GM18909 (cell line): ENCODE results near the gene CSDE1.
A peak's percentile ranks its signal among the peaks of the same experiment; 100 is the strongest.

Experiments
- ATAC-seq: cut with Tn5 transposase; IDR thresholded peaks from one replicate; pipeline ENCODE4 v1.9.1; 2021; ENCODE audit warnings: mild to moderate bottlenecking; ENCODE audit not compliant: unreplicated experiment, poor library complexity

The CSDE1 gene

DNA sequence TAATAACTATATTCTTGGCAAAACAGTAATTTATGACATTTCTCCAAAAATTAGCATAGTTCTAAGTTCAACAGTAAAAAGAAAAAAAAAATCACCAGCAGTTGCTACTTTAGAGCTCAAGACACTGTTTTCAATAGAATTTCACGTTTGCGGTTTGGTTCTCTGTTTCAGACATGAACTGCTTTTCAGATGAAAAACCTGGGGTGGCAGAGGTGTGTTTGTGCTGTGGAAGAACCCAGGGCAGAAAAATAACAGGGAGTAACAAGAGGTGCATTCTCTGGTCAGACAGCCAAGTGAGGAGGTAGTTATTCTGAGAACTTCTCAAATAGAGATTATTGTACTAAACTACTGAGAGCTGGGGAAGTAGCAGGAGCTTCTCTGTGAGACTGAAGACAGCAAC is 50.2 kb downstream of the CSDE1 start:
- no peak for ATAC-seq

DNA sequence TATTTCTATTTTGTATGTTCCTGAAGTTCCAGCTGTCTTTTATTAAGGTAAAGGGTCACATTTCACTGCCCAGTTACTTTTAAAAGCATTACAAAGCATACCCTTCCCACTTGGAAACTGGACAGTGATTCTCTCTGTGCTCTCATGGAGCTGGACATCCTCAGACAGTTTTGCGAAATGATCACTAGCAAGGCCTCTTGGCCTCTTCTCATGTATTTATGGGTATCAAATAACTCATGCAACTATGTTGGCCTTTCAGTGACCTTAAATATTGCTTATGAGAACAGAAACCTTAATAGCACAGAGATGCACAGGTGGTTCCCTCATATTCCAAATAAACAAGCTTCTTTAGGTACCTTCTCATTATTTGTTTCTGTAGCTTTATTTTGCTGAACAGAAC is 54.5 kb downstream of the CSDE1 start:
- peak; percentile 56 for ATAC-seq

- ATAC-seq, result peak; percentile 58
Observed at GRCh38 chr1:114702737-114703136, 55.0 kb downstream of the CSDE1 start.

- ATAC-seq, result no peak
Observed at GRCh38 chr1:114701931-114702330, 55.9 kb downstream of the CSDE1 start.

GRCh38 chr1:114700036-114700600 is 57.7 kb downstream of the CSDE1 start:
- no peak for ATAC-seq

- no peak for ATAC-seq
Observed at GRCh38 chr1:114696810-114697209, 61.0 kb downstream of the CSDE1 start.

GRCh38 chr1:114695430-114696058 is 62.2 kb downstream of the CSDE1 start, which contains the start of gene AMPD1:
Gene AMPD1 (minus strand): TSS chr1:114695546. CDS start chr1:114695471, 75 bp downstream.
- ATAC-seq, result no peak

- no peak for ATAC-seq
Observed at GRCh38 chr1:114694540-114695310, 63.1 kb downstream of the CSDE1 start.

- no peak for ATAC-seq
Observed at GRCh38 chr1:114692947-114693346, 64.8 kb downstream of the CSDE1 start.

- ATAC-seq, result no peak
Observed at GRCh38 chr1:114691061-114691460, 66.7 kb downstream of the CSDE1 start.

DNA sequence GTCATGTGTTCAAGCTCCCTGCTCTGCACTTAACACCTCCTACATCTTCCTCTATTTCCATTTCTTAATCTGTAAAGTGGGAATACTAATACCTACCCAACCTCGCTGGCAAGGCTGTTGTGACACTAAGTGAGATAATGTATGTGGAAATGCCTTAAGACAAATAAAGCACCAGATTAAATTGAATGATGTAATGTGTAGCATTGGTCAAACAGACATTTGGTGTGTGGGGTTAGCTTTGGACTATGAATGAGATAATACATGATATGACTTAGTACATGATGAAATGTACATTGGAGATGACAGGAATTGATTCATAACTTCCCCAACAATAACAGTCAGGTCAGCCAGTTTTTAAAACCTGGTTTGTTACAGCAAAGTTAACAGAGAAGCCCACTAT is 67.6 kb downstream of the CSDE1 start:
- no peak for ATAC-seq

GRCh38 chr1:114688526-114688925 is 69.3 kb downstream of the CSDE1 start:
- no peak for ATAC-seq

GRCh38 chr1:114685851-114686250 is 71.9 kb downstream of the CSDE1 start:
- no peak for ATAC-seq

DNA sequence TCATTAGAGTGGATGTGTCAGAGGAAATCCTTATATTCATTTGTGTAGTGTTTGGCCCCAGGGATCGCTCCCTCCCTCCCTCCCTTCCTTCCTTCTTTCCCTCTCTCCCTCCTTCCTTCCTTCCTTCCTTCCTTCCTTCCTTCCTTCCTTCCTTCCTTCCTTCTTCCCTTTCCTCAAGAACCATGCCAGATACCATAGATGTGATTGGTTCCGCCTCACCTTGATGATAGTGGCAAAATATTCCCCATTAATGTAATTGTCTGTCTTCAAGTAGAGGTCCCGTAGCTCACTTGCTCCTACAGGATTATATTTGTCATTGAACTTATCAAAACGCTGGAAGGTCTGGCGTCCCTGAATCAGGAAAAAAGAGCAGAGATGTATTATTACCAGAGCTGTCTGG is 80.1 kb downstream of the CSDE1 start:
- no peak for ATAC-seq

GRCh38 chr1:114676115-114676514 is 81.7 kb downstream of the CSDE1 start:
- ATAC-seq, result no peak

- ATAC-seq, result no peak
Observed at GRCh38 chr1:114671939-114672275, 85.9 kb downstream of the CSDE1 start.

DNA sequence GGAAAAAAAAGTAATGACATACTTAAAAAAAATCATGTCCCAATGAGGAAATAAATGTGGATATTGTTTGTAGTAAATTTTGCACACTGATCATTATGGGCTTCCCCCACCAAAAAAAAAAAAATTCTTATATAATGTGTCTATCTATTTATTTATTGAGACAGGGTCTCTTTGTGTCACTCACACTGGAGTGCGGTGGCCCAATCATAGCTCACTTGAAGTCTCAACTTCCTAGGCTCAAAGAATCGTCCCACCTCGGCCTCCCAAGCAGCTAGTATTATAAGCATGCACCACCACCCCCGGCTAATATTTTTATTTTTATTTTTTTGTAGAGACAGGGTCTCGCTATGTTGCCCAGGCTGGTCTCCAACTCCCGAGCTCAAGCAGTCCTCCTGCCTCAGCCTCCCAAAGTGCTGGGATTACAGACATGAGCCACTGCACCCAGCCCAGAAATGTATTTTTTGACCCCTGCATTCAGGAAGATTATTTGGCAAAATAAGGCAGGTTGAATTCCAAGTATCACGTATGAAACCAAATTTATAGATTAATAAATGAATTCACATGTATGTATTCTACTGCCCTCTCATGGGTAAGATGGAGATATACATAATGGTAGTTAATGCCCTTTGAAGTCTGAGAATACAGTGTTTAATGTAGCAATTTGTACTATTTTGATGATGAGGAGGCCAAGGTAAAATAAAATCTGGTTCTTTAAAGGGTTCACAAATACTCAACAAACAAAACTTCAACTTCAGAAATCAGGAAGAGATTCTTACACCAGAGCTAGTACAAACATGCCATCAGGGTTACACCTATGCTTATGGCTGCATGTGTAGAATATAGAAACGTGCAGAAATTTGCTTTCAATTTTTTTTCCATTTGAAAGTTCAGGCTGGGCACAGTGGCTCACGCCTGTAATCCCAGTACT is 86.5 kb downstream of the CSDE1 start:
- ATAC-seq, result no peak

DNA sequence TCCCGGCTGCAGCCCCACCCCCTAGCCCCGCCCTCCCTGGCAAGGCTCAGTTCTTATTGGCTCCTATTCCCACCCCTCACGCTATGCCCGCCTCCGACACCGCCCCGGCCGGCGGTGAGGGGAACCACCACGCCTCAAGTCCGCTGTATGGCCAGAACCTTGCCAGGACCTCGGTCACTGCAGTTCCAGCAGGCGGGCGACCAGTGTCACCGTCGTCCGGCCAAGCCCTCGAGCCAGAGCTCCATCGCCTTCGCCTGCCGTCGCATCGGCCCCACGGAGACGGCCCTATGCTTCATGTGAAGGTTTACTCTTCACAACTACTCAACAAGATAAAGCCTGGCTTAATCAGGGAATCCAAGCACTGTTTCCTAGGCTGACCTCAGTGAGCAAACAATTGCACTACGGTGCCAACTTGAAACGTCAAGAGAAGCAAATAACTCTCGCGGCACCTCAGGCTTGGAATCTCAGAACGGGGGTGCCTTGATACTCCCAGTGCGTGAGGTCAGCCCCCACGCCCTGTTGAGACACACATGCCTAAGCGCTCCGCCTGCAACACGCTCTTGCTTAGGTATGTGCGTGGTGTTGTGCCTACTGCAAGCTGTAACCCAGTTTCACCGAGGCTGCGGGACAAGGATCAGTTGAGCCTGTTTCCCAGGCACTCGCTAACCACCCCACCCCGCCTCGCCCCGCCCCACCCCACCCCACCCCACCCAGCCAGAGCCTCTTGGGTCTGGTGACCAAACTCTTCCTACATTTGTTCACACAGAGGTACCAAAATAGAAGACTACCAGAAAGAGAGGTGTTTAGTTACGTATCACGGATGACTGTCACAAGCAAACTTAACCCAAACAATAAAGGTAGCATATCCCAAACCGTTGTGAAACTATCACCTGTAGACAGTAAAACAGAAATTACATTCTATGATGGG is 87.4 kb downstream of the CSDE1 start:
- peak; percentile 98 for ATAC-seq

GRCh38 chr1:114669562-114670082 is 88.2 kb downstream of the CSDE1 start, which contains the start of gene DENND2C:
Gene DENND2C (minus strand): TSS chr1:114670049. CDS start chr1:114625984, 44,065 bp downstream.
- peak; percentile 67 for ATAC-seq
